Glutamatergic neuron (in vitro differentiated cells): ENCODE measurements around the gene ADAR. TPM values are rescaled to one million over a fixed set of nuclear protein-coding genes. Genes with fewer than 3 reads are reported as not detected.

Experiments
- DNase-seq: peaks from one replicate; pipeline ENCODE4 v3.0.0; 2022
- H3K27ac Mint-ChIP-seq: one replicate; pipeline ENCODE4 v1.8.0; 2020; ENCODE audit warnings: mild to moderate bottlenecking, mixed read lengths, inconsistent platforms; ENCODE audit not compliant: unreplicated experiment
- H3K27me3 Mint-ChIP-seq: one replicate; pipeline ENCODE4 v1.8.0; 2020; ENCODE audit warnings: mild to moderate bottlenecking, moderate library complexity, mixed read lengths, inconsistent platforms; ENCODE audit not compliant: unreplicated experiment
- H3K36me3 Mint-ChIP-seq: one replicate; pipeline ENCODE4 v1.8.0; 2020; ENCODE audit warnings: mild to moderate bottlenecking, mixed read lengths, inconsistent platforms; ENCODE audit not compliant: unreplicated experiment
- H3K4me1 Mint-ChIP-seq: one replicate; pipeline ENCODE4 v1.8.0; 2020; ENCODE audit warnings: mild to moderate bottlenecking, low read depth, mixed read lengths, inconsistent platforms; ENCODE audit not compliant: unreplicated experiment
- H3K4me3 Mint-ChIP-seq: one replicate; pipeline ENCODE4 v1.8.0; 2020; ENCODE audit warnings: mild to moderate bottlenecking, mixed read lengths, inconsistent platforms; ENCODE audit not compliant: unreplicated experiment
- H3K9me3 Mint-ChIP-seq: one replicate; pipeline ENCODE4 v1.8.0; 2020; ENCODE audit warnings: mild to moderate bottlenecking, moderate library complexity, mixed read lengths, inconsistent platforms; ENCODE audit not compliant: unreplicated experiment
- CTCF ChIP-seq: fragments of 200-600 bp; sonication (generic); IDR thresholded peaks from one replicate; pipeline ENCODE4 v1.5.0; 2021; ENCODE audit not compliant: partially characterized antibody, unreplicated experiment
- total RNA-seq: library from RNA; stranded (reverse); fragmentation: NEBNext Ultra II Directional; extraction: Animal tissue kit (Norgen Biotek cat#: 25700); gene quantifications from one replicate; pipeline ENCODE4 v1.2.1, GENCODE V29; 2021; ENCODE audit not compliant: unreplicated experiment

The ADAR gene
- total RNA-seq, 1 donor from 2014 or later, result 166 TPM

GRCh38 chr1:154557939-154558719 is 49.9 kb downstream of the ADAR start, which contains the start of gene UBE2Q1:
Gene UBE2Q1 (minus strand): TSS chr1:154558662. CDS start chr1:154558553, 109 bp downstream.
- Mint-ChIP-seq H3K27me3 (peaks cover 13% of the 10 kb centered on the region), H3K36me3 (no peaks in the 10 kb centered on the region), H3K4me3 (peak within 1 kb of the TSS; percentile 94), H3K4me1 (peaks cover 15% of the 10 kb centered on the region), H3K27ac (peak within 1 kb of the TSS; percentile 96), H3K9me3 (peaks cover 11% of the 10 kb centered on the region)
- DNase-seq, result peak; percentile 60
- TF ChIP-seq CTCF, result no peak

- no peak for DNase-seq
- no peaks in the 10 kb centered on the region for H3K36me3 Mint-ChIP-seq
- TF ChIP-seq CTCF, result no peak
- H3K27me3 Mint-ChIP-seq, result peaks cover 13% of the 10 kb centered on the region
- H3K4me1 Mint-ChIP-seq, result peaks cover 15% of the 10 kb centered on the region
- peaks cover 11% of the 10 kb centered on the region for H3K9me3 Mint-ChIP-seq
- peak overlapping the region; percentile 93 for H3K27ac Mint-ChIP-seq
- peak overlapping the region; percentile 94 for H3K4me3 Mint-ChIP-seq
These were observed 50.6 kb downstream of the ADAR start for GRCh38 chr1:154557248-154557938.

GRCh38 chr1:154556422-154556821 is 51.6 kb downstream of the ADAR start:
- no peak for TF ChIP-seq CTCF
- Mint-ChIP-seq H3K36me3 (no peaks in the 10 kb centered on the region), H3K27me3 (peaks cover 13% of the 10 kb centered on the region), H3K27ac (no peak overlapping the region), H3K4me1 (peaks cover 15% of the 10 kb centered on the region), H3K9me3 (peaks cover 11% of the 10 kb centered on the region), H3K4me3 (peak overlapping the region; percentile 94)
- no peak for DNase-seq

- TF ChIP-seq CTCF, result no peak
- no peak overlapping the region for H3K27ac Mint-ChIP-seq
- peaks cover 15% of the 10 kb centered on the region for H3K4me1 Mint-ChIP-seq
These were observed 54.6 kb downstream of the ADAR start for GRCh38 chr1:154553056-154554030.

More at GRCh38 chr1:154553056-154554030, 54.6 kb downstream of the ADAR start:
- H3K27me3 Mint-ChIP-seq, result peaks cover 12% of the 10 kb centered on the region
- DNase-seq, result no peak
- peaks cover 4% of the 10 kb centered on the region for H3K9me3 Mint-ChIP-seq
- H3K36me3 Mint-ChIP-seq, result no peaks in the 10 kb centered on the region
- peak overlapping the region; percentile 16 for H3K4me3 Mint-ChIP-seq
